Ovary (tissue), 3 donors: ENCODE results near the gene GPR55.

Source experiments
- EP300 ChIP-seq: sonication (generic); formaldehyde crosslinking; IDR thresholded peaks from one replicate; pipeline ENCODE4 v1.6.1; 2017; ENCODE audit warnings: antibody characterized with exemption
- POLR2A ChIP-seq: fragments of 450-650 bp; IDR thresholded peaks from one replicate; pipeline ENCODE4 v1.6.1; 2017; ENCODE audit warnings: antibody characterized with exemption, mild to moderate bottlenecking, moderate library complexity
- TF ChIP-seq, protein P1 (sequence below), 3 donors: fragments of 450-650 bp in 2 of 3; fragments of 200-600 bp in 1 of 3; IDR thresholded peaks; one replicate each; pipeline versions ENCODE4 v1.5.1 to v1.8.0; 2016 to 2022; ENCODE audit warnings: antibody characterized with exemption in 3 of 3, mild to moderate bottlenecking in 1 of 3
- donor health status: DM: no; HTN: no; CAD: no.

DNA sequence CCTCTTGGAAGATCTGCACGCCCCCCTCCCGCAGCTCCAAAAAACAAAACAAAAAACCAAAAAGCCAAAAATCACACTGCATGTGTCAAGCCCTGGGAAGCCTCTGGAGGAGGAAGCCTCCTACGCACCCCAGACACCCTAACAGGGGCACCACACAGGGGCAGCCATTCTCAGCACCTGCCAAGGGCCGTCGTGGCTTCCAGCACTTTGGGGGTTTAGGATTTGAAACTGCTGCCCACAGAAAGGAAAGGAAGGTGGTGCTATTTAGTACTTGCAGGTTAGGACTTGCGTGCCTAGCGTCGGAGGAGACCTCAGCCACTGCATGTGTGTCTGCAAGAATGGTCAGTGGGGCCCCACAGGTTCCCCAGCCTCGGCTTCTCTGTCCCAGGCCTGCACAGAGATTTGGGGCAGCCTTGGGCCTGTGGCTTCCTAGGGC is 419 bp upstream of the GPR55 start:
- TF ChIP-seq, protein P1, sequence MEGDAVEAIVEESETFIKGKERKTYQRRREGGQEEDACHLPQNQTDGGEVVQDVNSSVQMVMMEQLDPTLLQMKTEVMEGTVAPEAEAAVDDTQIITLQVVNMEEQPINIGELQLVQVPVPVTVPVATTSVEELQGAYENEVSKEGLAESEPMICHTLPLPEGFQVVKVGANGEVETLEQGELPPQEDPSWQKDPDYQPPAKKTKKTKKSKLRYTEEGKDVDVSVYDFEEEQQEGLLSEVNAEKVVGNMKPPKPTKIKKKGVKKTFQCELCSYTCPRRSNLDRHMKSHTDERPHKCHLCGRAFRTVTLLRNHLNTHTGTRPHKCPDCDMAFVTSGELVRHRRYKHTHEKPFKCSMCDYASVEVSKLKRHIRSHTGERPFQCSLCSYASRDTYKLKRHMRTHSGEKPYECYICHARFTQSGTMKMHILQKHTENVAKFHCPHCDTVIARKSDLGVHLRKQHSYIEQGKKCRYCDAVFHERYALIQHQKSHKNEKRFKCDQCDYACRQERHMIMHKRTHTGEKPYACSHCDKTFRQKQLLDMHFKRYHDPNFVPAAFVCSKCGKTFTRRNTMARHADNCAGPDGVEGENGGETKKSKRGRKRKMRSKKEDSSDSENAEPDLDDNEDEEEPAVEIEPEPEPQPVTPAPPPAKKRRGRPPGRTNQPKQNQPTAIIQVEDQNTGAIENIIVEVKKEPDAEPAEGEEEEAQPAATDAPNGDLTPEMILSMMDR (IDR thresholded peaks at IDR 0.05): no peak
- TF ChIP-seq EP300 (no peak), POLR2A (no peak)
